Vagina (tissue), 2 donors: Measurements from ENCODE around the gene ADNP2.

ENCODE experiments used
- POLR2A ChIP-seq, 2 donors: fragments of 450-650 bp; IDR thresholded peaks; one replicate each; pipeline ENCODE4 v1.6.1; 2017; ENCODE audit warnings: antibody characterized with exemption in 2 of 2, mild to moderate bottlenecking in 2 of 2, moderate library complexity in 2 of 2
- TF ChIP-seq, protein P1 (sequence below), 3 experiments: fragments of 450-650 bp in 2 of 3; fragments of 200-600 bp in 1 of 3; sonication (generic) in 1 of 3; IDR thresholded peaks; one replicate each; pipeline ENCODE4 v1.5.1; 2017 to 2019; ENCODE audit warnings: antibody characterized with exemption in 3 of 3, mild to moderate bottlenecking in 2 of 3, moderate library complexity in 2 of 3

DNA sequence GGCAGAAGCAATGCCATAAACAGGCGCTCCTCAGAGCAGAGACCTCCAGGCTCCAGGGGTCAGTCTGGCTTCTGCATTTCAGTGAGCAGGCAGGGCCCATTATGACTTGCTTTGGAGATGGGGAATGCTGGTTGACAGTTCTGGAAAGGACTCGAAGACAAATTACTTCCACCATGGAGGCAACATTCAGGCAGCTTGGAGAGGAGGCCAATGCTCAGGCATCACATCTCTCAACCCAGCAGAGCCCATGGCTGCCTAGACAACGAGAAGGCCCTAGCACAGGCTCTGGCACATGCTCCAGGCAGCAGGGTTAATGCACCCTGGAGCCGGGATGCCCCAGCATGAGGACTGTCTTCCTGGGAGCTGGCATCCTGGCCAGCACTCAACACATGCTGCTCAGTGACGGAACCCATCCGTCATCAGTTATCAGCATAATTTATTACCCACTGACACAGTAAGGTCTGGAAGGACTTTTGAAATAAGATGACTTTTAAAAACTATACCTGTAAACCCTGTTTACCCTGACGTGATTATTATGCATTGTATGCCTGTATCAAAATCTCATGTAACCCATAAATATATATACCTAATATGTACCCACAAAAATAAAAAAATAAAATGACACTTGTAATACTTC is 52.8 kb downstream of the ADNP2 start:
- TF ChIP-seq, protein P1, sequence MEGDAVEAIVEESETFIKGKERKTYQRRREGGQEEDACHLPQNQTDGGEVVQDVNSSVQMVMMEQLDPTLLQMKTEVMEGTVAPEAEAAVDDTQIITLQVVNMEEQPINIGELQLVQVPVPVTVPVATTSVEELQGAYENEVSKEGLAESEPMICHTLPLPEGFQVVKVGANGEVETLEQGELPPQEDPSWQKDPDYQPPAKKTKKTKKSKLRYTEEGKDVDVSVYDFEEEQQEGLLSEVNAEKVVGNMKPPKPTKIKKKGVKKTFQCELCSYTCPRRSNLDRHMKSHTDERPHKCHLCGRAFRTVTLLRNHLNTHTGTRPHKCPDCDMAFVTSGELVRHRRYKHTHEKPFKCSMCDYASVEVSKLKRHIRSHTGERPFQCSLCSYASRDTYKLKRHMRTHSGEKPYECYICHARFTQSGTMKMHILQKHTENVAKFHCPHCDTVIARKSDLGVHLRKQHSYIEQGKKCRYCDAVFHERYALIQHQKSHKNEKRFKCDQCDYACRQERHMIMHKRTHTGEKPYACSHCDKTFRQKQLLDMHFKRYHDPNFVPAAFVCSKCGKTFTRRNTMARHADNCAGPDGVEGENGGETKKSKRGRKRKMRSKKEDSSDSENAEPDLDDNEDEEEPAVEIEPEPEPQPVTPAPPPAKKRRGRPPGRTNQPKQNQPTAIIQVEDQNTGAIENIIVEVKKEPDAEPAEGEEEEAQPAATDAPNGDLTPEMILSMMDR (IDR thresholded peaks at IDR 0.05): no peak
- TF ChIP-seq POLR2A (IDR thresholded peaks at IDR 0.05): no peak
